Epithelial cell of esophagus (primary cell): ENCODE measurements around the gene PJA2.

Source experiments
- DNase-seq: peaks from one replicate; pipeline ENCODE4 v3.0.0; 2010; ENCODE audit warnings: low read depth
- H3K4me3 ChIP-seq: 2 replicates; pipeline ENCODE4 v1.5.1; 2011; ENCODE audit warnings: mild to moderate bottlenecking, low read length, control low read depth
- TF ChIP-seq, protein P1 (sequence below): IDR thresholded peaks from 2 replicates; pipeline ENCODE4 v1.5.1; 2011; ENCODE audit warnings: low read depth, mild to moderate bottlenecking, low read length, control low read depth, inconsistent platforms; ENCODE audit not compliant: insufficient read depth; ENCODE audit errors: missing control alignments

The PJA2 gene, protein sequence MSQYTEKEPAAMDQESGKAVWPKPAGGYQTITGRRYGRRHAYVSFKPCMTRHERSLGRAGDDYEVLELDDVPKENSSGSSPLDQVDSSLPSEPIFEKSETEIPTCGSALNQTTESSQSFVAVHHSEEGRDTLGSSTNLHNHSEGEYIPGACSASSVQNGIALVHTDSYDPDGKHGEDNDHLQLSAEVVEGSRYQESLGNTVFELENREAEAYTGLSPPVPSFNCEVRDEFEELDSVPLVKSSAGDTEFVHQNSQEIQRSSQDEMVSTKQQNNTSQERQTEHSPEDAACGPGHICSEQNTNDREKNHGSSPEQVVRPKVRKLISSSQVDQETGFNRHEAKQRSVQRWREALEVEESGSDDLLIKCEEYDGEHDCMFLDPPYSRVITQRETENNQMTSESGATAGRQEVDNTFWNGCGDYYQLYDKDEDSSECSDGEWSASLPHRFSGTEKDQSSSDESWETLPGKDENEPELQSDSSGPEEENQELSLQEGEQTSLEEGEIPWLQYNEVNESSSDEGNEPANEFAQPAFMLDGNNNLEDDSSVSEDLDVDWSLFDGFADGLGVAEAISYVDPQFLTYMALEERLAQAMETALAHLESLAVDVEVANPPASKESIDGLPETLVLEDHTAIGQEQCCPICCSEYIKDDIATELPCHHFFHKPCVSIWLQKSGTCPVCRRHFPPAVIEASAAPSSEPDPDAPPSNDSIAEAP

GRCh38 chr5:109409844-109410388, at the start of gene PJA2:
PJA2 (minus strand) TSS chr5:109409974; CDS start chr5:109383433, 26,541 bp downstream.
- DNase-seq: peak; percentile 99
- H3K4me3 ChIP-seq: peak within 1 kb of the TSS; percentile 64
- TF ChIP-seq, protein P1, sequence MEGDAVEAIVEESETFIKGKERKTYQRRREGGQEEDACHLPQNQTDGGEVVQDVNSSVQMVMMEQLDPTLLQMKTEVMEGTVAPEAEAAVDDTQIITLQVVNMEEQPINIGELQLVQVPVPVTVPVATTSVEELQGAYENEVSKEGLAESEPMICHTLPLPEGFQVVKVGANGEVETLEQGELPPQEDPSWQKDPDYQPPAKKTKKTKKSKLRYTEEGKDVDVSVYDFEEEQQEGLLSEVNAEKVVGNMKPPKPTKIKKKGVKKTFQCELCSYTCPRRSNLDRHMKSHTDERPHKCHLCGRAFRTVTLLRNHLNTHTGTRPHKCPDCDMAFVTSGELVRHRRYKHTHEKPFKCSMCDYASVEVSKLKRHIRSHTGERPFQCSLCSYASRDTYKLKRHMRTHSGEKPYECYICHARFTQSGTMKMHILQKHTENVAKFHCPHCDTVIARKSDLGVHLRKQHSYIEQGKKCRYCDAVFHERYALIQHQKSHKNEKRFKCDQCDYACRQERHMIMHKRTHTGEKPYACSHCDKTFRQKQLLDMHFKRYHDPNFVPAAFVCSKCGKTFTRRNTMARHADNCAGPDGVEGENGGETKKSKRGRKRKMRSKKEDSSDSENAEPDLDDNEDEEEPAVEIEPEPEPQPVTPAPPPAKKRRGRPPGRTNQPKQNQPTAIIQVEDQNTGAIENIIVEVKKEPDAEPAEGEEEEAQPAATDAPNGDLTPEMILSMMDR: peak; percentile 42

DNA sequence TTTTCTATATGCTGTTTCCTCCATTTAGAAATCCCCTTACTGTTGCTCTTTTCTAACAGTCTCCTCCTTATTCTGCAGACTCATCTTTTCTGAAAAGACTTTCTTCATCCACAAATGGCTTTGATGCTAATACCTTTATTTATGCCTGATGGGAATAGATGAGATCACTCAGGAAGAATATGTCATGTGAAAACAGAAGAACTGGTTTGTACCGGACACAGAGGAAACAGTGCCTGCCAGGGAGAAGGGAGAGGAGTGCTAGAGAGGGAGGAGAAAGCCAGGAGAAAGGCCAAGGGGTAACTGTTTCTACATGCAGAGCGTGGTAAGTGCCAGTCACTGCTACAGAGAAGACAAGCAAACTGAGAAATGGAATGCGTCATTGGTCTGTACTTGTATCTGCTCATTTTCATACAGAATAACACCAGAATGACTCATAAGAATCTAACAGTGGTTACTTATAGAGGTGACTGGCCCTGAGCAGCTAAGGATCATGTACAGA, 45.9 kb upstream of the PJA2 start:
- no peak overlapping the region for H3K4me3 ChIP-seq
- TF ChIP-seq, protein P1: no peak
- peak; percentile 100 for DNase-seq

GRCh38 chr5:109454731-109455505, 45.1 kb upstream of the PJA2 start:
- DNase-seq: peak; percentile 55
- H3K4me3 ChIP-seq: no peak overlapping the region
- TF ChIP-seq, protein P1: no peak

DNA sequence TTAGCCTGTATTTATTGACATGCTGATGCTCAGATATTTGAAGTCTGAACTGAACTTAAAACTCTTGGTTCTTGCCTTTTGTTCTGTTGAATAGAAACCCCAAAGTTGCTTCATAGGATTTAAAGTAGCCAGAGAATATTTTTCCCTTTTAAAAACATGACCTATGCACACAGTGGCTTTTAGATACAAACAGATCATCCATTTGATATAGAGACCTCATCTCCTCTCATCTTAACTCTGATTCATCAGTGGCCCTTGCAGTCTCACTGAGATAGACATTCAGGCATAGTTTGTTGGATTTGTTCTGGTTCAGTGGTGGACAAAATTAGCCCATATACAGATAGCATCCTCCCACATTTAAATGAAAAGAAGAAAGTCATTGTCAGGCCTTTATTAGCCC, 43.5 kb upstream of the PJA2 start:
- DNase-seq: no peak
- H3K4me3 ChIP-seq: no peak overlapping the region
- TF ChIP-seq, protein P1: no peak

DNA sequence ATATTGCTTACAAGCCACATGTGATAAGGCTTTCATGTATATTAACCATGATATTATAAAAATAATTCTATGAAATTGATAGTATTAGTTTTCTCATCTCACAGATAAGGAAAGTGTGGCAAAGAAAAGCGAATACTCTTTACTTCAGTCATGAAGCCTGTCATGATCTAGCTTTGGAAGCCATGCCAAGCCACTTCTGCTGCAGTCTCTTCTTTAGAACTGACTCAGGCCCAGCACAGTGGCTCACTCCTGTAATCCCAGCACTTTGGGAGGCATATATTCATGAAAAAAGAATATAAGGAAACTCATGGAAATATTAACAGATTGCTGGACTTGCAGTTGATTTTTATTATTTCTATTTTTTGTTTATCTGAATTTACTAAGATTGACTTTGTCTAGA, 42.9 kb upstream of the PJA2 start:
- no peak overlapping the region for H3K4me3 ChIP-seq
- no peak for DNase-seq
- TF ChIP-seq, protein P1: no peak

DNA sequence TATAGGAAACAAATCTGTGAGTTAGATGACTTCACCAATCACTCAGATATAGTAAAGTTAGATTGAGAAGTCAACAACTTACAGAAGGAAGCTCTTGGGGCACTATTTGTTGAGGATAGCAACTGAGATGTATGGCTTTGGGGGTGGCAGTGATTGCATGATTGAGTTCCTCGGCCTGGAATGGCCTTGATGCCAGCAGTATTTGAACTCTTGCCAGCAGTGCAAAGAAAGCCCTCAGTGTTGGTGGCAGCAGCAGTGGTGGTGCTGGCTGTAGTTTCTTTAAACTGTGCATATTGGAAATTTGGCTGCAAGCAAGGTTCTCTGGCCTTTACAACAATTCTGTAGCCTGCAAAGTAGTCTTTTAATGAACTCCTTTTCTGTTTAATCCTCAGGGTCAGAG, 41.4 kb upstream of the PJA2 start:
- no peak overlapping the region for H3K4me3 ChIP-seq
- TF ChIP-seq, protein P1: no peak
- DNase-seq: no peak
